HCT116 (cell line): ENCODE data around the gene GPR78. TPM values are rescaled to one million over a fixed set of nuclear protein-coding genes. Genes with fewer than 3 reads are reported as not detected.

ENCODE experiments used
- ATAC-seq: fragments of 200-7000 bp; cut with Tn5 transposase; 2 replicates; pipeline ENCODE4 v1.9.1; 2020; ENCODE audit warnings: mild to moderate bottlenecking, moderate library complexity
- BruUV-seq: library from RNA; stranded (reverse); fragments of 400-500 nt; replicated peaks from 2 replicates; lab custom pipeline; 2021; lab: Mats Ljungman, UMichigan
- CTCF ChIA-PET: fragments of 300-600 bp; sonication (Branson Sonifier 250); formaldehyde crosslinking; loops from one replicate; lab custom pipeline; 2021; ENCODE audit warnings: antibody characterized with exemption; lab: Charles Lee
- POLR2A ChIA-PET: fragments of 300-600, 350-600 bp; sonication (Branson Sonifier 250); formaldehyde crosslinking; loops from one replicate; lab custom pipeline; 2021; ENCODE audit warnings: antibody characterized with exemption; lab: Charles Lee
- RAD21 ChIA-PET, 2 experiments: fragments of 300-600 bp; sonication (Branson Sonifier 250); formaldehyde crosslinking; loops; one replicate each; lab custom pipeline; 2023; ENCODE audit warnings: low total read pairs in 2 of 2; ENCODE audit not compliant: uncharacterized antibody in 2 of 2, unreplicated experiment in 2 of 2, low non-redundant PET in 1 of 2; lab: Charles Lee
- DNase-seq: peaks from one replicate; pipeline ENCODE4 v3.0.0-alpha.2; 2010; ENCODE audit warnings: low read depth, low spot score
- H2AFZ ChIP-seq: fragments of 200-600 bp; shearing (Covaris generic), sonication (generic); 2 replicates; pipeline ENCODE4 v1.6.1; 2017; ENCODE audit warnings: low read depth, mixed run types, mixed read lengths, antibody characterized with exemption, low read length; ENCODE audit not compliant: poor library complexity, severe bottlenecking
- H3K27ac ChIP-seq: 2 replicates; pipeline ENCODE4 v1.5.1; 2012; ENCODE audit warnings: low read depth, low read length
- H3K27me3 ChIP-seq: fragments of 200-600 bp; sonication (generic); 2 replicates; pipeline ENCODE4 v1.6.1; 2016; ENCODE audit warnings: mixed run types, low read length, mixed read lengths; ENCODE audit not compliant: insufficient read depth
- H3K36me3 ChIP-seq, 2 experiments: fragments of 200-500 bp in 1 of 2; fragments of 200-600 bp in 1 of 2; sonication (Bioruptor generic) in 1 of 2; sonication (generic) in 1 of 2; 2 replicates each; pipeline versions ENCODE4 v1.5.1 to v1.6.1; 2014 to 2016; ENCODE audit warnings: low read length in 2 of 2, inconsistent platforms in 1 of 2, mixed read lengths in 1 of 2, mixed run types in 1 of 2; ENCODE audit not compliant: insufficient read depth in 2 of 2, control insufficient read depth in 1 of 2
- H3K4me1 ChIP-seq, 2 experiments: fragments of 200-600 bp in 1 of 2; sonication (generic) in 1 of 2; 2 replicates each; pipeline versions ENCODE4 v1.5.1 to v1.6.1; 2012 to 2017; ENCODE audit warnings: low read length in 2 of 2, inconsistent platforms in 1 of 2, mild to moderate bottlenecking in 1 of 2, mixed read lengths in 1 of 2, mixed run types in 1 of 2, moderate library complexity in 1 of 2; ENCODE audit not compliant: insufficient read depth in 2 of 2, control insufficient read depth in 1 of 2
- H3K4me2 ChIP-seq: fragments of 200-600 bp; sonication (generic); 2 replicates; pipeline ENCODE4 v1.6.1; 2017; ENCODE audit warnings: mixed run types, low read length, mixed read lengths
- H3K4me3 ChIP-seq, 2 experiments: fragments of 200-600 bp in 1 of 2; sonication (generic) in 1 of 2; replicated peaks in 1 of 2; 2 replicates each; pipeline ENCODE4 v1.5.1; 2011 to 2016; ENCODE audit warnings: low read length in 2 of 2, control low read depth in 1 of 2, low read depth in 1 of 2, mild to moderate bottlenecking in 1 of 2, mixed read lengths in 1 of 2, mixed run types in 1 of 2
- H3K79me2 ChIP-seq: fragments of 200-600 bp; sonication (generic); 2 replicates; pipeline ENCODE4 v1.6.1; 2017; ENCODE audit warnings: mild to moderate bottlenecking, mixed run types, low read length, moderate library complexity, mixed read lengths; ENCODE audit not compliant: insufficient read depth
- H3K9ac ChIP-seq: fragments of 200-600 bp; sonication (generic); 2 replicates; pipeline ENCODE4 v1.6.1; 2016; ENCODE audit warnings: low read length, mixed read lengths
- H3K9me2 ChIP-seq: fragments of 200-600 bp; sonication (generic), shearing (Covaris generic); 2 replicates; pipeline ENCODE4 v1.6.1; 2017; ENCODE audit warnings: mixed run types, mild to moderate bottlenecking, moderate library complexity; ENCODE audit not compliant: insufficient read depth
- H3K9me3 ChIP-seq, 2 experiments: fragments of 200-500 bp in 1 of 2; fragments of 200-600 bp in 1 of 2; sonication (Bioruptor generic) in 1 of 2; sonication (generic) in 1 of 2; 2 replicates each; pipeline ENCODE4 v1.6.1; 2014 to 2017; ENCODE audit warnings: low read length in 2 of 2, mixed read lengths in 2 of 2, inconsistent platforms in 1 of 2, low read depth in 1 of 2, mild to moderate bottlenecking in 1 of 2, mixed run types in 1 of 2, moderate library complexity in 1 of 2; ENCODE audit not compliant: control insufficient read depth in 1 of 2, insufficient read depth in 1 of 2
- H4K20me1 ChIP-seq: fragments of 200-600 bp; sonication (generic), shearing (Covaris generic); 2 replicates; pipeline ENCODE4 v1.6.1; 2017; ENCODE audit warnings: mixed run types, mild to moderate bottlenecking, moderate library complexity; ENCODE audit not compliant: insufficient read depth
- CBX3 ChIP-seq: IDR thresholded peaks from 2 replicates; pipeline ENCODE4 v1.6.1; 2012; ENCODE audit warnings: low read depth
- CEBPB ChIP-seq: IDR thresholded peaks from 2 replicates; pipeline ENCODE4 v1.6.1; 2012; ENCODE audit warnings: low read depth
- EZH2 ChIP-seq: fragments of 200-600 bp; sonication (generic); IDR thresholded peaks from 2 replicates; pipeline ENCODE4 v1.6.1; 2017; ENCODE audit warnings: antibody characterized with exemption, mixed run types
- FOSL1 ChIP-seq: IDR thresholded peaks from 2 replicates; pipeline ENCODE4 v1.6.1; 2012; ENCODE audit warnings: low read depth
- JUND ChIP-seq: IDR thresholded peaks from 2 replicates; pipeline ENCODE4 v1.6.1; 2012
- POLR2A ChIP-seq: IDR thresholded peaks from 2 replicates; pipeline ENCODE4 v1.7.0; 2011; ENCODE audit warnings: borderline replicate concordance; ENCODE audit not compliant: insufficient read depth, insufficient read length; ENCODE audit errors: extremely low read depth
- POLR2AphosphoS5 ChIP-seq: IDR thresholded peaks from 2 replicates; pipeline ENCODE4 v1.6.1; 2011; ENCODE audit warnings: mild to moderate bottlenecking, low read depth, low read length, moderate library complexity
- RAD21 ChIP-seq: IDR thresholded peaks from 2 replicates; pipeline ENCODE4 v1.6.1; 2012; ENCODE audit warnings: low read depth, mild to moderate bottlenecking
- REST ChIP-seq: IDR thresholded peaks from 2 replicates; pipeline ENCODE4 v1.6.1; 2012; ENCODE audit warnings: low read depth
- SIN3A ChIP-seq: IDR thresholded peaks from 2 replicates; pipeline ENCODE4 v1.6.1; 2012; ENCODE audit warnings: low read depth
- SP1 ChIP-seq: IDR thresholded peaks from 2 replicates; pipeline ENCODE4 v1.6.1; 2012; ENCODE audit warnings: low read depth
- SRF ChIP-seq: IDR thresholded peaks from 2 replicates; pipeline ENCODE4 v1.6.1; 2012; ENCODE audit warnings: low read depth
- YY1 ChIP-seq: IDR thresholded peaks from 2 replicates; pipeline ENCODE4 v1.6.1; 2011; ENCODE audit warnings: low read length, low read depth, moderate library complexity, mild to moderate bottlenecking; ENCODE audit not compliant: insufficient replicate concordance; ENCODE audit errors: extremely low read depth
- ZBTB33 ChIP-seq: IDR thresholded peaks from 2 replicates; pipeline ENCODE4 v1.6.1; 2011; ENCODE audit warnings: mild to moderate bottlenecking, low read length, moderate library complexity; ENCODE audit not compliant: insufficient replicate concordance; ENCODE audit errors: extremely low read depth
- intact Hi-C: fragments of 100-400 bp; cut with micrococcal nuclease; formaldehyde crosslinking; loops from 2 replicates; pipeline ENCODE4 v1.10.0; 2022
- total RNA-seq: library from RNA; stranded (reverse); gene quantifications from one replicate; pipeline ENCODE4 v1.2.1, GENCODE V29; 2021; ENCODE audit not compliant: unreplicated experiment

GPR78 gene
- total RNA-seq, 1 experiment from 2014 or later = not detected

DNA sequence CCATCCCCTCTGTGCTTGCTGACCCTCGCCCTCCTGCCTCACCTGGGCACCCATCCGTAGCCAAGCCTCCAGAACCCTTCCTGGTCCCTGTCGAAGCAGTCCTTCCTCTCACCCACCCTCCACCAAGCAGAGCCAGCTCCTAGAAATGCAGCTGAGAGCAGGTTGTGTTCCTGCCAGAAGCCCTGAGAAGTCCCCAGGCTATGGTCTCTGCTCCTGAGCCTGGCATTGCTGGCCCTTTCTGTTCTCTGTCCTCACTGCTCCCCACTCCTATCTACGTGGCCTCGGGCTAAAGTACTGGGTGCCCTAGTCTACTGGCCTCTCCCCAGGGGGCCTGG lies 10.3 kb downstream of the GPR78 start:
- no peaks in the 10 kb centered on the region for H3K36me3 ChIP-seq
- DNase-seq (no peak), ATAC-seq (no peak)
- intact Hi-C loops = loop anchor here (10.0 kb wide), 1 partner anchor 346 kb away; no protein-coding TSS in a partner anchor
- no peaks in the 10 kb centered on the region for H3K79me2 ChIP-seq
- no peaks in the 10 kb centered on the region for H3K9me2 ChIP-seq
- POLR2A ChIA-PET = no interaction called here
- H3K9ac ChIP-seq = no peak overlapping the region
- H3K9me3 ChIP-seq = no peaks in the 10 kb centered on the region
- peaks cover 6% of the 10 kb centered on the region; the same call in 1 of the 2 replicates for H3K27me3 ChIP-seq
- H3K4me1 ChIP-seq = peaks cover 0 to 3% of the 10 kb centered on the region in 2 experiments; a peak in 1 of 4 replicates
- no peak overlapping the region for H3K4me2 ChIP-seq
- no TSS peak for BruUV-seq
- no peak overlapping the region for H3K27ac ChIP-seq
- H3K4me3 ChIP-seq = no peak overlapping the region
- H2AFZ ChIP-seq = no peak overlapping the region
- RAD21 ChIA-PET = no interaction called here
- TF ChIP-seq POLR2AphosphoS5 (no peak), RAD21 (no peak), REST (no peak), SRF (no peak), JUND (no peak), SIN3A (no peak), YY1 (no peak), POLR2A (no peak), CBX3 (no peak), FOSL1 (no peak), EZH2 (no peak), SP1 (no peak), ZBTB33 (no peak), CEBPB (no peak)
- H4K20me1 ChIP-seq = no peaks in the 10 kb centered on the region
- CTCF ChIA-PET = no interaction called here
